Measurements from ENCODE around the gene CRTAC1.

The CRTAC1 gene

GRCh38 chr10:98060079-98060478 is 29.7 kb upstream of the CRTAC1 start:
- Histone ChIP-seq H3K27ac (ENCODE audit: low read depth, low read length) (no peak overlapping the region), H2AFZ (ENCODE audit: insufficient read depth, low read length, poor library complexity) (no peak overlapping the region), H2AK5ac (ENCODE audit: low read length) (no peak overlapping the region), H4K8ac (ENCODE audit: low read depth, low read length) (no peak overlapping the region), H3K4me2 (ENCODE audit: low read length) (no peak overlapping the region), H2BK120ac (ENCODE audit: insufficient read depth, low read length, poor library complexity) (no peak overlapping the region), H3K79me1 (ENCODE audit: low read length) (no peaks in the 10 kb centered on the region), H3K14ac (ENCODE audit: low read length) (no peak overlapping the region), H3K4me1 (ENCODE audit: control insufficient read depth in 1 of 2, insufficient read depth in 2 of 2, low read length in 2 of 2) (no peaks in the 10 kb centered on the region), H3K9ac (ENCODE audit: low read length) (no peak overlapping the region), H3K4ac (ENCODE audit: low read depth, low read length) (no peak overlapping the region), H3K18ac (ENCODE audit: low read length) (no peak overlapping the region), H3K9me3 (ENCODE audit: insufficient read depth, low read depth, low read length) (no peaks in the 10 kb centered on the region), H4K12ac (ENCODE audit: low read depth, low read length) (no peak overlapping the region), H3K36me3 (ENCODE audit: control insufficient read depth in 1 of 2, insufficient read depth in 2 of 2, low read length in 2 of 2) (no peaks in the 10 kb centered on the region), H3K23ac (ENCODE audit: low read length) (no peak overlapping the region), H2BK12ac (ENCODE audit: low read length) (no peak overlapping the region), H2BK5ac (ENCODE audit: low read depth, low read length, poor library complexity) (no peak overlapping the region), H3K4me3 (ENCODE audit: low read depth, low read length) (no peak overlapping the region), H4K91ac (ENCODE audit: low read depth, low read length) (no peak overlapping the region), H3K27me3 (ENCODE audit: insufficient read depth, low read length) (no peaks in the 10 kb centered on the region), H3K79me2 (ENCODE audit: control insufficient read depth, insufficient read depth, low read length, poor library complexity) (no peaks in the 10 kb centered on the region)
- DNase-seq, result no peak
- WGBS (ENCODE audit: extremely low coverage, insufficient coverage, insufficient read length), result no CpG with 5 or more reads among the region's 10 CpGs

GRCh38 chr10:98058295-98058694 is 27.9 kb upstream of the CRTAC1 start:
- Histone ChIP-seq H2BK5ac (ENCODE audit: low read depth, low read length, poor library complexity) (no peak overlapping the region), H3K9ac (ENCODE audit: low read length) (no peak overlapping the region), H3K27me3 (ENCODE audit: insufficient read depth, low read length) (no peaks in the 10 kb centered on the region), H3K9me3 (ENCODE audit: insufficient read depth, low read depth, low read length) (no peaks in the 10 kb centered on the region), H3K36me3 (ENCODE audit: control insufficient read depth in 1 of 2, insufficient read depth in 2 of 2, low read length in 2 of 2) (no peaks in the 10 kb centered on the region), H2AFZ (ENCODE audit: insufficient read depth, low read length, poor library complexity) (no peak overlapping the region), H2BK12ac (ENCODE audit: low read length) (no peak overlapping the region), H3K4me3 (ENCODE audit: low read depth, low read length) (no peak overlapping the region), H3K18ac (ENCODE audit: low read length) (no peak overlapping the region), H4K91ac (ENCODE audit: low read depth, low read length) (no peak overlapping the region), H3K4me1 (ENCODE audit: control insufficient read depth in 1 of 2, insufficient read depth in 2 of 2, low read length in 2 of 2) (no peaks in the 10 kb centered on the region), H3K79me1 (ENCODE audit: low read length) (no peaks in the 10 kb centered on the region), H4K12ac (ENCODE audit: low read depth, low read length) (no peak overlapping the region), H3K4me2 (ENCODE audit: low read length) (no peak overlapping the region), H3K79me2 (ENCODE audit: control insufficient read depth, insufficient read depth, low read length, poor library complexity) (no peaks in the 10 kb centered on the region), H3K23ac (ENCODE audit: low read length) (no peak overlapping the region), H3K14ac (ENCODE audit: low read length) (no peak overlapping the region), H3K4ac (ENCODE audit: low read depth, low read length) (no peak overlapping the region), H4K8ac (ENCODE audit: low read depth, low read length) (no peak overlapping the region), H3K27ac (ENCODE audit: low read depth, low read length) (no peak overlapping the region), H2BK120ac (ENCODE audit: insufficient read depth, low read length, poor library complexity) (no peak overlapping the region), H2AK5ac (ENCODE audit: low read length) (no peak overlapping the region)
- WGBS (ENCODE audit: extremely low coverage, insufficient coverage, insufficient read length), result no CpG with 5 or more reads among the region's 1 CpG
- DNase-seq, result peak in 1 of 2 donors; percentile 36

GRCh38 chr10:98055841-98056516 is 25.6 kb upstream of the CRTAC1 start:
- peak in 1 of 2 donors; percentile 15 for DNase-seq
- H3K9me3 ChIP-seq (ENCODE audit: insufficient read depth, low read depth, low read length), result no peaks in the 10 kb centered on the region
- no peak overlapping the region for H2AFZ ChIP-seq (ENCODE audit: insufficient read depth, low read length, poor library complexity)
- no peak overlapping the region for H3K4me2 ChIP-seq (ENCODE audit: low read length)
- H3K4me1 ChIP-seq (ENCODE audit: control insufficient read depth in 1 of 2, insufficient read depth in 2 of 2, low read length in 2 of 2), result no peaks in the 10 kb centered on the region
- H3K14ac ChIP-seq (ENCODE audit: low read length), result no peak overlapping the region
- no peak overlapping the region for H4K8ac ChIP-seq (ENCODE audit: low read depth, low read length)
- H3K18ac ChIP-seq (ENCODE audit: low read length), result no peak overlapping the region
- H3K79me1 ChIP-seq (ENCODE audit: low read length), result no peaks in the 10 kb centered on the region
- H3K79me2 ChIP-seq (ENCODE audit: control insufficient read depth, insufficient read depth, low read length, poor library complexity), result no peaks in the 10 kb centered on the region
- no peak overlapping the region for H3K9ac ChIP-seq (ENCODE audit: low read length)
- no peak overlapping the region for H4K91ac ChIP-seq (ENCODE audit: low read depth, low read length)
- no peak overlapping the region for H3K23ac ChIP-seq (ENCODE audit: low read length)
- H3K36me3 ChIP-seq (ENCODE audit: control insufficient read depth in 1 of 2, insufficient read depth in 2 of 2, low read length in 2 of 2), result no peaks in the 10 kb centered on the region
- H2BK120ac ChIP-seq (ENCODE audit: insufficient read depth, low read length, poor library complexity), result no peak overlapping the region
- H4K12ac ChIP-seq (ENCODE audit: low read depth, low read length), result no peak overlapping the region
- H2BK12ac ChIP-seq (ENCODE audit: low read length), result no peak overlapping the region
- no peak overlapping the region for H3K4me3 ChIP-seq (ENCODE audit: low read depth, low read length)
- H3K27me3 ChIP-seq (ENCODE audit: insufficient read depth, low read length), result no peaks in the 10 kb centered on the region
- H3K27ac ChIP-seq (ENCODE audit: low read depth, low read length), result no peak overlapping the region
- H2BK5ac ChIP-seq (ENCODE audit: low read depth, low read length, poor library complexity), result no peak overlapping the region
- H2AK5ac ChIP-seq (ENCODE audit: low read length), result no peak overlapping the region
- H3K4ac ChIP-seq (ENCODE audit: low read depth, low read length), result no peak overlapping the region
- WGBS (ENCODE audit: extremely low coverage, insufficient coverage, insufficient read length), result no CpG with 5 or more reads among the region's 4 CpGs

- Histone ChIP-seq H2AFZ (ENCODE audit: insufficient read depth, low read length, poor library complexity) (no peak overlapping the region), H4K12ac (ENCODE audit: low read depth, low read length) (no peak overlapping the region), H2BK12ac (ENCODE audit: low read length) (no peak overlapping the region), H3K14ac (ENCODE audit: low read length) (no peak overlapping the region), H2AK5ac (ENCODE audit: low read length) (no peak overlapping the region), H2BK120ac (ENCODE audit: insufficient read depth, low read length, poor library complexity) (no peak overlapping the region), H3K4me2 (ENCODE audit: low read length) (no peak overlapping the region), H3K18ac (ENCODE audit: low read length) (no peak overlapping the region), H3K4me1 (ENCODE audit: control insufficient read depth in 1 of 2, insufficient read depth in 2 of 2, low read length in 2 of 2) (no peaks in the 10 kb centered on the region), H3K4me3 (ENCODE audit: low read depth, low read length) (no peak overlapping the region), H3K27me3 (ENCODE audit: insufficient read depth, low read length) (peaks cover 3% of the 10 kb centered on the region), H3K23ac (ENCODE audit: low read length) (no peak overlapping the region), H3K36me3 (ENCODE audit: control insufficient read depth in 1 of 2, insufficient read depth in 2 of 2, low read length in 2 of 2) (no peaks in the 10 kb centered on the region), H3K79me2 (ENCODE audit: control insufficient read depth, insufficient read depth, low read length, poor library complexity) (no peaks in the 10 kb centered on the region), H3K27ac (ENCODE audit: low read depth, low read length) (no peak overlapping the region), H2BK5ac (ENCODE audit: low read depth, low read length, poor library complexity) (no peak overlapping the region), H4K91ac (ENCODE audit: low read depth, low read length) (no peak overlapping the region), H3K79me1 (ENCODE audit: low read length) (no peaks in the 10 kb centered on the region), H3K4ac (ENCODE audit: low read depth, low read length) (no peak overlapping the region), H3K9me3 (ENCODE audit: insufficient read depth, low read depth, low read length) (no peaks in the 10 kb centered on the region), H3K9ac (ENCODE audit: low read length) (no peak overlapping the region), H4K8ac (ENCODE audit: low read depth, low read length) (no peak overlapping the region)
- no CpG with 5 or more reads among the region's 7 CpGs for WGBS (ENCODE audit: extremely low coverage, insufficient coverage, insufficient read length)
- no peak for DNase-seq
Measured at GRCh38 chr10:98047009-98047741, 16.8 kb upstream of the CRTAC1 start.

Data from trophoblast cell (in vitro differentiated cells and primary cell).